Activated naive CD4-positive, alpha-beta T cell treated with anti-CD3 and anti-CD28 coated beads, Interleukin-2, amount 50 U/mL, for 24 hours (primary cell): ENCODE data around the gene KLF7.

Experiments
- H3K27ac Mint-ChIP-seq: one replicate; pipeline ENCODE4 v1.8.0; 2021; ENCODE audit warnings: mild to moderate bottlenecking, mixed read lengths
- H3K27me3 Mint-ChIP-seq: one replicate; pipeline ENCODE4 v1.8.0; 2021; ENCODE audit warnings: mixed read lengths
- H3K36me3 Mint-ChIP-seq: one replicate; pipeline ENCODE4 v1.8.0; 2021; ENCODE audit warnings: mixed read lengths
- H3K4me1 Mint-ChIP-seq: one replicate; pipeline ENCODE4 v1.8.0; 2021; ENCODE audit warnings: mixed read lengths
- H3K4me3 Mint-ChIP-seq: one replicate; pipeline ENCODE4 v1.8.0; 2021; ENCODE audit warnings: mild to moderate bottlenecking, mixed read lengths
- H3K9me3 Mint-ChIP-seq: one replicate; pipeline ENCODE4 v1.8.0; 2021; ENCODE audit warnings: mixed read lengths

Gene KLF7

GRCh38 chr2:207128867-207129266, 36.9 kb downstream of the KLF7 start:
- no peak overlapping the region for H3K4me3 Mint-ChIP-seq
- no peaks in the 10 kb centered on the region for H3K27me3 Mint-ChIP-seq
- H3K36me3 Mint-ChIP-seq: peaks cover 33% of the 10 kb centered on the region
- no peak overlapping the region for H3K27ac Mint-ChIP-seq
- peaks cover 88% of the 10 kb centered on the region for H3K4me1 Mint-ChIP-seq
- H3K9me3 Mint-ChIP-seq: peaks cover 6% of the 10 kb centered on the region

GRCh38 chr2:207126724-207127308, 38.9 kb downstream of the KLF7 start:
- Mint-ChIP-seq H3K27ac (peak overlapping the region; percentile 32), H3K27me3 (no peaks in the 10 kb centered on the region), H3K9me3 (peaks cover 6% of the 10 kb centered on the region), H3K4me1 (peaks cover 90% of the 10 kb centered on the region), H3K36me3 (peaks cover 37% of the 10 kb centered on the region), H3K4me3 (peak overlapping the region; percentile 30)

GRCh38 chr2:207123776-207124391, 41.9 kb downstream of the KLF7 start:
- H3K4me3 Mint-ChIP-seq: peak overlapping the region; percentile 11
- no peaks in the 10 kb centered on the region for H3K27me3 Mint-ChIP-seq
- peaks cover 82% of the 10 kb centered on the region for H3K4me1 Mint-ChIP-seq
- peak overlapping the region; percentile 93 for H3K27ac Mint-ChIP-seq
- H3K36me3 Mint-ChIP-seq: peaks cover 43% of the 10 kb centered on the region
- peaks cover 4% of the 10 kb centered on the region for H3K9me3 Mint-ChIP-seq

GRCh38 chr2:207123335-207123744, 42.4 kb downstream of the KLF7 start:
- H3K4me1 Mint-ChIP-seq: peaks cover 77% of the 10 kb centered on the region
- H3K27me3 Mint-ChIP-seq: no peaks in the 10 kb centered on the region
- no peaks in the 10 kb centered on the region for H3K9me3 Mint-ChIP-seq
- peak overlapping the region; percentile 66 for H3K4me3 Mint-ChIP-seq
- peak overlapping the region; percentile 93 for H3K27ac Mint-ChIP-seq
- H3K36me3 Mint-ChIP-seq: peaks cover 39% of the 10 kb centered on the region

GRCh38 chr2:207122651-207123334, 43.0 kb downstream of the KLF7 start:
- Mint-ChIP-seq H3K4me3 (peak overlapping the region; percentile 66), H3K4me1 (peaks cover 77% of the 10 kb centered on the region), H3K27me3 (no peaks in the 10 kb centered on the region), H3K36me3 (peaks cover 37% of the 10 kb centered on the region), H3K27ac (peak overlapping the region; percentile 93), H3K9me3 (no peaks in the 10 kb centered on the region)

- H3K4me3 Mint-ChIP-seq: no peak overlapping the region
- H3K4me1 Mint-ChIP-seq: peaks cover 75% of the 10 kb centered on the region
- H3K27ac Mint-ChIP-seq: peak overlapping the region; percentile 38
- H3K27me3 Mint-ChIP-seq: no peaks in the 10 kb centered on the region
- H3K9me3 Mint-ChIP-seq: no peaks in the 10 kb centered on the region
- H3K36me3 Mint-ChIP-seq: peaks cover 31% of the 10 kb centered on the region
These were observed 44.0 kb downstream of the KLF7 start for GRCh38 chr2:207121784-207122183.

- Mint-ChIP-seq H3K4me1 (peaks cover 66% of the 10 kb centered on the region), H3K9me3 (no peaks in the 10 kb centered on the region), H3K4me3 (no peak overlapping the region), H3K36me3 (peaks cover 21% of the 10 kb centered on the region), H3K27ac (no peak overlapping the region), H3K27me3 (no peaks in the 10 kb centered on the region)
These were observed 46.7 kb downstream of the KLF7 start for GRCh38 chr2:207119048-207119447.

GRCh38 chr2:207117668-207118067, 48.1 kb downstream of the KLF7 start:
- Mint-ChIP-seq H3K4me1 (peaks cover 61% of the 10 kb centered on the region), H3K4me3 (no peak overlapping the region), H3K27me3 (no peaks in the 10 kb centered on the region), H3K36me3 (peaks cover 20% of the 10 kb centered on the region), H3K27ac (peak overlapping the region; percentile 39), H3K9me3 (no peaks in the 10 kb centered on the region)

GRCh38 chr2:207115715-207116364, 49.9 kb downstream of the KLF7 start:
- Mint-ChIP-seq H3K27ac (no peak overlapping the region), H3K9me3 (no peaks in the 10 kb centered on the region), H3K4me1 (peaks cover 55% of the 10 kb centered on the region), H3K36me3 (peaks cover 15% of the 10 kb centered on the region), H3K4me3 (no peak overlapping the region), H3K27me3 (no peaks in the 10 kb centered on the region)

GRCh38 chr2:207113414-207113813, 52.3 kb downstream of the KLF7 start:
- H3K9me3 Mint-ChIP-seq: no peaks in the 10 kb centered on the region
- no peak overlapping the region for H3K27ac Mint-ChIP-seq
- H3K27me3 Mint-ChIP-seq: no peaks in the 10 kb centered on the region
- peaks cover 62% of the 10 kb centered on the region for H3K4me1 Mint-ChIP-seq
- no peak overlapping the region for H3K4me3 Mint-ChIP-seq
- H3K36me3 Mint-ChIP-seq: peaks cover 11% of the 10 kb centered on the region

- Mint-ChIP-seq H3K4me3 (no peak overlapping the region), H3K27ac (no peak overlapping the region), H3K4me1 (peaks cover 64% of the 10 kb centered on the region), H3K36me3 (peaks cover 14% of the 10 kb centered on the region), H3K9me3 (no peaks in the 10 kb centered on the region), H3K27me3 (no peaks in the 10 kb centered on the region)
These were observed 53.0 kb downstream of the KLF7 start for GRCh38 chr2:207112785-207113184.

- Mint-ChIP-seq H3K27me3 (no peaks in the 10 kb centered on the region), H3K27ac (no peak overlapping the region), H3K4me1 (peaks cover 66% of the 10 kb centered on the region), H3K36me3 (peaks cover 19% of the 10 kb centered on the region), H3K9me3 (no peaks in the 10 kb centered on the region), H3K4me3 (no peak overlapping the region)
These were observed 53.4 kb downstream of the KLF7 start for GRCh38 chr2:207112383-207112782.

- Mint-ChIP-seq H3K27me3 (no peaks in the 10 kb centered on the region), H3K27ac (peak overlapping the region; percentile 46), H3K4me1 (peaks cover 62% of the 10 kb centered on the region), H3K4me3 (no peak overlapping the region), H3K9me3 (no peaks in the 10 kb centered on the region), H3K36me3 (peaks cover 19% of the 10 kb centered on the region)
These were observed 54.0 kb downstream of the KLF7 start for GRCh38 chr2:207111757-207112156.

GRCh38 chr2:207110715-207111114, 55.0 kb downstream of the KLF7 start:
- H3K9me3 Mint-ChIP-seq: no peaks in the 10 kb centered on the region

GRCh38 chr2:207110310-207110709, 55.4 kb downstream of the KLF7 start:
- Mint-ChIP-seq H3K9me3 (no peaks in the 10 kb centered on the region), H3K4me1 (peaks cover 56% of the 10 kb centered on the region), H3K4me3 (no peak overlapping the region), H3K27me3 (no peaks in the 10 kb centered on the region), H3K36me3 (peaks cover 25% of the 10 kb centered on the region), H3K27ac (no peak overlapping the region)

More at GRCh38 chr2:207110715-207111114, 55.0 kb downstream of the KLF7 start:
- peaks cover 57% of the 10 kb centered on the region for H3K4me1 Mint-ChIP-seq
- no peaks in the 10 kb centered on the region for H3K27me3 Mint-ChIP-seq
- H3K4me3 Mint-ChIP-seq: no peak overlapping the region
- H3K27ac Mint-ChIP-seq: no peak overlapping the region
- H3K36me3 Mint-ChIP-seq: peaks cover 22% of the 10 kb centered on the region

- H3K27ac Mint-ChIP-seq: no peak overlapping the region
- H3K4me3 Mint-ChIP-seq: no peak overlapping the region
- peaks cover 25% of the 10 kb centered on the region for H3K36me3 Mint-ChIP-seq
- no peaks in the 10 kb centered on the region for H3K27me3 Mint-ChIP-seq
- no peaks in the 10 kb centered on the region for H3K9me3 Mint-ChIP-seq
- peaks cover 54% of the 10 kb centered on the region for H3K4me1 Mint-ChIP-seq
These were observed 56.0 kb downstream of the KLF7 start for GRCh38 chr2:207109768-207110167.
